ENCODE measurements around the gene ARID1B.

ARID1B gene

GRCh38 chr6:156779206-156780094 lies 2.3 kb downstream of the ARID1B start (continued):
- TF ChIP-seq, protein P1, sequence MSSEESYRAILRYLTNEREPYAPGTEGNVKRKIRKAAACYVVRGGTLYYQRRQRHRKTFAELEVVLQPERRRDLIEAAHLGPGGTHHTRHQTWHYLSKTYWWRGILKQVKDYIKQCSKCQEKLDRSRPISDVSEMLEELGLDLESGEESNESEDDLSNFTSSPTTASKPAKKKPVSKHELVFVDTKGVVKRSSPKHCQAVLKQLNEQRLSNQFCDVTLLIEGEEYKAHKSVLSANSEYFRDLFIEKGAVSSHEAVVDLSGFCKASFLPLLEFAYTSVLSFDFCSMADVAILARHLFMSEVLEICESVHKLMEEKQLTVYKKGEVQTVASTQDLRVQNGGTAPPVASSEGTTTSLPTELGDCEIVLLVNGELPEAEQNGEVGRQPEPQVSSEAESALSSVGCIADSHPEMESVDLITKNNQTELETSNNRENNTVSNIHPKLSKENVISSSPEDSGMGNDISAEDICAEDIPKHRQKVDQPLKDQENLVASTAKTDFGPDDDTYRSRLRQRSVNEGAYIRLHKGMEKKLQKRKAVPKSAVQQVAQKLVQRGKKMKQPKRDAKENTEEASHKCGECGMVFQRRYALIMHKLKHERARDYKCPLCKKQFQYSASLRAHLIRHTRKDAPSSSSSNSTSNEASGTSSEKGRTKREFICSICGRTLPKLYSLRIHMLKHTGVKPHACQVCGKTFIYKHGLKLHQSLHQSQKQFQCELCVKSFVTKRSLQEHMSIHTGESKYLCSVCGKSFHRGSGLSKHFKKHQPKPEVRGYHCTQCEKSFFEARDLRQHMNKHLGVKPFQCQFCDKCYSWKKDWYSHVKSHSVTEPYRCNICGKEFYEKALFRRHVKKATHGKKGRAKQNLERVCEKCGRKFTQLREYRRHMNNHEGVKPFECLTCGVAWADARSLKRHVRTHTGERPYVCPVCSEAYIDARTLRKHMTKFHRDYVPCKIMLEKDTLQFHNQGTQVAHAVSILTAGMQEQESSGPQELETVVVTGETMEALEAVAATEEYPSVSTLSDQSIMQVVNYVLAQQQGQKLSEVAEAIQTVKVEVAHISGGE (tag by site-specific recombination; conservative IDR thresholded peaks at IDR 0.05; ENCODE audit: low read depth), result no peak
- TF ChIP-seq, protein P2, sequence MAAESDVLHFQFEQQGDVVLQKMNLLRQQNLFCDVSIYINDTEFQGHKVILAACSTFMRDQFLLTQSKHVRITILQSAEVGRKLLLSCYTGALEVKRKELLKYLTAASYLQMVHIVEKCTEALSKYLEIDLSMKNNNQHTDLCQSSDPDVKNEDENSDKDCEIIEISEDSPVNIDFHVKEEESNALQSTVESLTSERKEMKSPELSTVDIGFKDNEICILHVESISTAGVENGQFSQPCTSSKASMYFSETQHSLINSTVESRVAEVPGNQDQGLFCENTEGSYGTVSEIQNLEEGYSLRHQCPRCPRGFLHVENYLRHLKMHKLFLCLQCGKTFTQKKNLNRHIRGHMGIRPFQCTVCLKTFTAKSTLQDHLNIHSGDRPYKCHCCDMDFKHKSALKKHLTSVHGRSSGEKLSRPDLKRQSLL (tag by site-specific recombination; IDR thresholded peaks at IDR 0.05), result no peak
- TF ChIP-seq ZBTB8A (tag by site-specific recombination; IDR thresholded peaks at IDR 0.05) (peak; percentile 81), ZNF600 (tag by site-specific recombination; IDR thresholded peaks at IDR 0.05) (no peak), ZBTB7A (tag by site-specific recombination; IDR thresholded peaks at IDR 0.05; ENCODE audit: low read depth) (no peak), ZNF239 (tag by site-specific recombination; IDR thresholded peaks at IDR 0.05) (no peak), ZBTB21 (tag by site-specific recombination; IDR thresholded peaks at IDR 0.05) (no peak), ZNF16 (tag by site-specific recombination; IDR thresholded peaks at IDR 0.05; ENCODE audit: low read depth) (no peak), ZNF26 (tag by site-specific recombination; IDR thresholded peaks at IDR 0.05) (no peak), ZNF561 (tag by site-specific recombination; IDR thresholded peaks at IDR 0.05; ENCODE audit: borderline replicate concordance) (no peak), ZNF2 (tag by site-specific recombination; IDR thresholded peaks at IDR 0.05) (0 out of 2 replicates have a peak, but pooled peaks have one; percentile 13)
- TF ChIP-seq, protein P3, sequence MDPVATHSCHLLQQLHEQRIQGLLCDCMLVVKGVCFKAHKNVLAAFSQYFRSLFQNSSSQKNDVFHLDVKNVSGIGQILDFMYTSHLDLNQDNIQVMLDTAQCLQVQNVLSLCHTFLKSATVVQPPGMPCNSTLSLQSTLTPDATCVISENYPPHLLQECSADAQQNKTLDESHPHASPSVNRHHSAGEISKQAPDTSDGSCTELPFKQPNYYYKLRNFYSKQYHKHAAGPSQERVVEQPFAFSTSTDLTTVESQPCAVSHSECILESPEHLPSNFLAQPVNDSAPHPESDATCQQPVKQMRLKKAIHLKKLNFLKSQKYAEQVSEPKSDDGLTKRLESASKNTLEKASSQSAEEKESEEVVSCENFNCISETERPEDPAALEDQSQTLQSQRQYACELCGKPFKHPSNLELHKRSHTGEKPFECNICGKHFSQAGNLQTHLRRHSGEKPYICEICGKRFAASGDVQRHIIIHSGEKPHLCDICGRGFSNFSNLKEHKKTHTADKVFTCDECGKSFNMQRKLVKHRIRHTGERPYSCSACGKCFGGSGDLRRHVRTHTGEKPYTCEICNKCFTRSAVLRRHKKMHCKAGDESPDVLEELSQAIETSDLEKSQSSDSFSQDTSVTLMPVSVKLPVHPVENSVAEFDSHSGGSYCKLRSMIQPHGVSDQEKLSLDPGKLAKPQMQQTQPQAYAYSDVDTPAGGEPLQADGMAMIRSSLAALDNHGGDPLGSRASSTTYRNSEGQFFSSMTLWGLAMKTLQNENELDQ (tag by site-specific recombination; IDR thresholded peaks at IDR 0.05; ENCODE audit: low read depth), result no peak

GRCh38 chr6:156780102-156780641 lies 3.0 kb downstream of the ARID1B start:
- POLR2A ChIA-PET, result interaction anchor here (0.5 to 2.7 kb wide), 13 partner anchors 9 to 1465 kb away, joined by 3 to 10 read pairs (median 3); partner anchors contain the start of gene TFB1M
- Histone ChIP-seq H3K36me3 (ENCODE audit: control insufficient read depth in 2 of 2, insufficient read depth in 1 of 2, low read length in 2 of 2) (peaks cover 0 to 2% of the 10 kb centered on the region in 2 experiments; a peak in 1 of 3 replicates), H3K9me3 (ENCODE audit: control insufficient read depth, insufficient read depth, low read depth, low read length) (no peaks in the 10 kb centered on the region), H3K4me3 (ENCODE audit: low read depth, low read length) (peak overlapping the region; percentile 94), H3K4me1 (ENCODE audit: control insufficient read depth, insufficient read depth, low read length) (peaks cover 35% of the 10 kb centered on the region), H3K27ac (ENCODE audit: extremely low read depth, low read depth, low read length) (peak overlapping the region; percentile 99)
- CTCF ChIA-PET, result interaction anchor here (0.6 to 1.5 kb wide), 3 partner anchors 9 to 162 kb away, joined by 3 to 5 read pairs (median 3); no protein-coding TSS in a partner anchor
- TF ChIP-seq ZNF585B (tag by site-specific recombination; IDR thresholded peaks at IDR 0.05), result no peak
- no peak for TF ChIP-seq ZNF423 (tag by site-specific recombination; IDR thresholded peaks at IDR 0.05)
- peak; percentile 75; the same call in 1 of the 2 replicates for TF ChIP-seq TRIM28 (IDR thresholded peaks at IDR 0.05; ENCODE audit: borderline replicate concordance, low read length)
- peak; percentile 50 for TF ChIP-seq ZNF341 (tag by site-specific recombination; IDR thresholded peaks at IDR 0.05; ENCODE audit: low read depth)
- no peak for TF ChIP-seq ZNF571 (tag by site-specific recombination; IDR thresholded peaks at IDR 0.05)
- TF ChIP-seq SCRT2 (tag by site-specific recombination; IDR thresholded peaks at IDR 0.05), result peak; percentile 92
- TF ChIP-seq ZNF658 (tag by site-specific recombination; IDR thresholded peaks at IDR 0.05), result no peak
- 0 out of 2 replicates have a peak, but pooled peaks have one; percentile 19 for TF ChIP-seq ZNF335 (tag by site-specific recombination; conservative IDR thresholded peaks at IDR 0.05)
- peak; percentile 44; the same call in 1 of the 2 replicates for TF ChIP-seq ZEB2 (tag by site-specific recombination; IDR thresholded peaks at IDR 0.05)
- TF ChIP-seq SP2 (tag by site-specific recombination; IDR thresholded peaks at IDR 0.05), result peak; percentile 53
- TF ChIP-seq GLIS1 (tag by site-specific recombination; IDR thresholded peaks at IDR 0.05), result no peak
- TF ChIP-seq ZFP69B (tag by site-specific recombination; IDR thresholded peaks at IDR 0.05), result 0 out of 2 replicates have a peak, but pooled peaks have one; percentile 15
- 0 out of 2 replicates have a peak, but pooled peaks have one; percentile 13 for TF ChIP-seq SP7 (tag by site-specific recombination; IDR thresholded peaks at IDR 0.05)
- TF ChIP-seq ZBTB8A (tag by site-specific recombination; IDR thresholded peaks at IDR 0.05), result peak; percentile 16; the same call in 1 of the 2 replicates
- 0 out of 2 replicates have a peak, but pooled peaks have one; percentile 8 for TF ChIP-seq BCL11A (tag by site-specific recombination; IDR thresholded peaks at IDR 0.05; ENCODE audit: low read depth)
- no peak for TF ChIP-seq ZNF596 (tag by site-specific recombination; IDR thresholded peaks at IDR 0.05)
- no peak for TF ChIP-seq ZBTB48 (tag by site-specific recombination; IDR thresholded peaks at IDR 0.05)
- TF ChIP-seq ZNF600 (tag by site-specific recombination; IDR thresholded peaks at IDR 0.05), result peak; percentile 98

All from HEK293 (cell line).